Colon (tissue), 2 donors: ENCODE measurements around the gene PRDM5.

Experiments used
- FAIRE-seq: peaks from 2 replicates; lab custom pipeline; 2012; peaks lifted over from hg19 to GRCh38; lab: Jason Lieb, UNC
- donor health status: control.
- donor health status: control.

Gene PRDM5

GRCh38 chr4:120922381-120923206 is at the start of gene PRDM5:
Gene PRDM5 (minus strand): TSS chr4:120922726. CDS start chr4:120922608, 118 bp downstream.
- no peak for FAIRE-seq

- no peak for FAIRE-seq
These were observed 49.4 kb upstream of the PRDM5 start for GRCh38 chr4:120971884-120972283.

- FAIRE-seq = no peak
These were observed 43.4 kb upstream of the PRDM5 start for GRCh38 chr4:120965938-120966337.

- no peak for FAIRE-seq
These were observed 42.1 kb upstream of the PRDM5 start for GRCh38 chr4:120964596-120964995.

- no peak for FAIRE-seq
These were observed 40.9 kb upstream of the PRDM5 start for GRCh38 chr4:120963449-120963848.

- FAIRE-seq = no peak
These were observed 38.2 kb upstream of the PRDM5 start for GRCh38 chr4:120960656-120961267.

GRCh38 chr4:120948382-120948781 is 25.9 kb upstream of the PRDM5 start:
- no peak for FAIRE-seq

- FAIRE-seq = no peak
These were observed 20.2 kb upstream of the PRDM5 start for GRCh38 chr4:120942776-120943175.

- no peak for FAIRE-seq
These were observed 18.0 kb upstream of the PRDM5 start for GRCh38 chr4:120940547-120940946.

- no peak for FAIRE-seq
These were observed 17.2 kb upstream of the PRDM5 start for GRCh38 chr4:120939693-120940092.

- FAIRE-seq = no peak
These were observed 7.3 kb upstream of the PRDM5 start for GRCh38 chr4:120929847-120930246.

GRCh38 chr4:120927801-120928409 is 5.4 kb upstream of the PRDM5 start:
- FAIRE-seq = no peak

- FAIRE-seq = no peak
These were observed 4.0 kb upstream of the PRDM5 start for GRCh38 chr4:120926358-120927025.

- no peak for FAIRE-seq
These were observed 2.4 kb upstream of the PRDM5 start for GRCh38 chr4:120924931-120925330.

- no peak for FAIRE-seq
These were observed 639 bp upstream of the PRDM5 start for GRCh38 chr4:120923207-120923522.

- no peak for FAIRE-seq
These were observed 808 bp downstream of the PRDM5 start for GRCh38 chr4:120921456-120922380.

- peak; percentile 88 for FAIRE-seq
These were observed 1.9 kb downstream of the PRDM5 start for GRCh38 chr4:120920666-120921065.

- no peak for FAIRE-seq
These were observed 3.2 kb downstream of the PRDM5 start for GRCh38 chr4:120919358-120919757.

- no peak for FAIRE-seq
These were observed 3.7 kb downstream of the PRDM5 start for GRCh38 chr4:120918788-120919187.

- FAIRE-seq = no peak
These were observed 4.4 kb downstream of the PRDM5 start for GRCh38 chr4:120918092-120918491.

- no peak for FAIRE-seq
These were observed 5.6 kb downstream of the PRDM5 start for GRCh38 chr4:120916937-120917336.

- no peak for FAIRE-seq
These were observed 7.2 kb downstream of the PRDM5 start for GRCh38 chr4:120915336-120915735.
